Neural crest cell (in vitro differentiated cells): ENCODE data around the gene CGNL1. TPM values are rescaled to one million over a fixed set of nuclear protein-coding genes. Genes with fewer than 3 reads are reported as not detected.

Experiments
- DNase-seq: peaks from one replicate; pipeline ENCODE4 v3.0.0; 2021; ENCODE audit warnings: low read depth, mixed read lengths, low spot score
- H3K27ac Mint-ChIP-seq: one replicate; pipeline ENCODE4 v1.8.0; 2021; ENCODE audit warnings: mild to moderate bottlenecking, mixed read lengths; ENCODE audit not compliant: unreplicated experiment
- H3K27me3 Mint-ChIP-seq: 2 replicates; pipeline ENCODE4 v1.8.0; 2021; ENCODE audit warnings: low read depth, mild to moderate bottlenecking, mixed read lengths
- H3K36me3 Mint-ChIP-seq: 2 replicates; pipeline ENCODE4 v1.8.0; 2021; ENCODE audit warnings: low read depth, mild to moderate bottlenecking, mixed read lengths
- H3K4me1 Mint-ChIP-seq: 2 replicates; pipeline ENCODE4 v1.8.0; 2021; ENCODE audit warnings: mixed read lengths
- H3K4me3 Mint-ChIP-seq: one replicate; pipeline ENCODE4 v1.8.0; 2021; ENCODE audit warnings: mild to moderate bottlenecking, mixed read lengths
- H3K9me3 Mint-ChIP-seq: 2 replicates; pipeline ENCODE4 v1.8.0; 2021; ENCODE audit warnings: mixed read lengths
- CTCF ChIP-seq: fragments of 200-600 bp; sonication (generic); conservative IDR thresholded peaks from 2 replicates; pipeline ENCODE4 v1.5.0; 2021; ENCODE audit warnings: antibody characterized with exemption, mild to moderate bottlenecking
- total RNA-seq: library from RNA; stranded (reverse); gene quantifications from 2 replicates; pipeline ENCODE4 v1.2.1, GENCODE V29; 2021

CGNL1 gene
- total RNA-seq, 1 donor from 2014 or later = 1.2 TPM

- Mint-ChIP-seq H3K27ac (no peak overlapping the region), H3K27me3 (no peaks in the 10 kb centered on the region), H3K36me3 (no peaks in the 10 kb centered on the region), H3K4me3 (no peak overlapping the region), H3K4me1 (peaks cover 19% of the 10 kb centered on the region), H3K9me3 (no peaks in the 10 kb centered on the region)
- no peak for TF ChIP-seq CTCF
- no peak for DNase-seq
Observed at GRCh38 chr15:57554063-57554811, 177.9 kb downstream of the CGNL1 start.

GRCh38 chr15:57554812-57555179 lies 178.5 kb downstream of the CGNL1 start:
- DNase-seq = no peak
- H3K27me3 Mint-ChIP-seq = no peaks in the 10 kb centered on the region
- no peak for TF ChIP-seq CTCF
- H3K36me3 Mint-ChIP-seq = no peaks in the 10 kb centered on the region
- no peak overlapping the region for H3K4me3 Mint-ChIP-seq
- peak overlapping the region; percentile 57 for H3K27ac Mint-ChIP-seq
- no peaks in the 10 kb centered on the region for H3K9me3 Mint-ChIP-seq
- peaks cover 19% of the 10 kb centered on the region for H3K4me1 Mint-ChIP-seq

- Mint-ChIP-seq H3K27me3 (no peaks in the 10 kb centered on the region), H3K9me3 (no peaks in the 10 kb centered on the region), H3K27ac (peak overlapping the region; percentile 57), H3K4me3 (no peak overlapping the region), H3K36me3 (no peaks in the 10 kb centered on the region), H3K4me1 (peaks cover 19% of the 10 kb centered on the region)
- DNase-seq = no peak
- no peak for TF ChIP-seq CTCF
Observed at GRCh38 chr15:57555270-57555669, 179.0 kb downstream of the CGNL1 start.

- Mint-ChIP-seq H3K27me3 (no peaks in the 10 kb centered on the region), H3K9me3 (no peaks in the 10 kb centered on the region), H3K4me3 (no peak overlapping the region), H3K36me3 (no peaks in the 10 kb centered on the region), H3K4me1 (peaks cover 19% of the 10 kb centered on the region), H3K27ac (no peak overlapping the region)
- no peak for DNase-seq
- TF ChIP-seq CTCF = no peak
Observed at GRCh38 chr15:57556040-57556439, 179.7 kb downstream of the CGNL1 start.

GRCh38 chr15:57557267-57557666 lies 181.0 kb downstream of the CGNL1 start:
- Mint-ChIP-seq H3K4me1 (peaks cover 7% of the 10 kb centered on the region), H3K27ac (no peak overlapping the region), H3K36me3 (no peaks in the 10 kb centered on the region), H3K27me3 (no peaks in the 10 kb centered on the region), H3K9me3 (no peaks in the 10 kb centered on the region), H3K4me3 (no peak overlapping the region)
- no peak for TF ChIP-seq CTCF
- no peak for DNase-seq
